GM19035 (cell line): ENCODE data around the gene FSIP1.

Experiments
- ATAC-seq: cut with Tn5 transposase; IDR thresholded peaks from one replicate; pipeline ENCODE4 v1.9.1; 2021; ENCODE audit not compliant: unreplicated experiment

Gene FSIP1

GRCh38 chr15:39792844-39793335 is 10.2 kb upstream of the FSIP1 start:
- ATAC-seq, result no peak

GRCh38 chr15:39792025-39792843 is 9.6 kb upstream of the FSIP1 start:
- ATAC-seq, result no peak

- ATAC-seq, result no peak
Observed at GRCh38 chr15:39789736-39790135, 7.1 kb upstream of the FSIP1 start.

- no peak for ATAC-seq
Observed at GRCh38 chr15:39788800-39789565, 6.3 kb upstream of the FSIP1 start.

DNA sequence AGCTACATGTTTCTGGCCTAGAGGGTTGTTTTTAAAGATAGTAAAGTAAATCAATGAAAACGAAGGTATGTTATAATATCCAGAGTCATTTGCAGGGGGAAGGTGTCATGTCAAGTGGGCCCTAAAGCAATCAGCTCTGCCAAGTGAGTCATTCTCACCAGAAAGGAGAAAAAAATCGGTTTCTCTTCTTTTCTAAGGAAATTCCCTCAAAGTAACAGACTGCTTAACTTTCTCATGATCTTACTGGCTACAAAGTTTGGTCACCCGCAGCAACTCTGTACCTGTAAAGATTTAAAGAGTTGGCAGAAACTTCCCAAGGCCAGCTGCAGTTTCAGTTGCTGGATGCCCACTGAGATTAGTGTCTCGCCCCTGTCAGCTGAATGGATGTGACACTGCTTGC is 5.5 kb upstream of the FSIP1 start:
- ATAC-seq, result no peak

DNA sequence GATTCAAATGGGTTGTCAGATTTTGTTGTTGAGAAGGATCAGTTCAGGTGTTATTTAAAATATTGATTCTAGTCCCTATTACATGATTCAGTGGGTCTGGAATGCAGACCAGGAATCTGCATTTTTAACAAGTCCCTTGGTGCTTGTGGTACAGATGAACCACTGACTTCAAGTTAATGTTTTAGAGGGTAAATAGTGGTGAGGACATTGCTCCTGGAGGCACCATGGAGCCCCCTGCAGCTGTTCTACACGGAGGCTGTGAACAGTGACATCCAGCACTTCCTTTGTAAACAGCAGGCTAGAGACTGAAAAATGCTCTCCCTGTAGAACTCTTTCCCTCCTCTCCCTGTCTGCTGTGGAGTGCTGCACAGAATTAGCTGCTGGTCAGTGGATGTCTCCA is 4.8 kb upstream of the FSIP1 start:
- ATAC-seq, result no peak

- ATAC-seq, result no peak
Observed at GRCh38 chr15:39786447-39787056, 3.9 kb upstream of the FSIP1 start.

DNA sequence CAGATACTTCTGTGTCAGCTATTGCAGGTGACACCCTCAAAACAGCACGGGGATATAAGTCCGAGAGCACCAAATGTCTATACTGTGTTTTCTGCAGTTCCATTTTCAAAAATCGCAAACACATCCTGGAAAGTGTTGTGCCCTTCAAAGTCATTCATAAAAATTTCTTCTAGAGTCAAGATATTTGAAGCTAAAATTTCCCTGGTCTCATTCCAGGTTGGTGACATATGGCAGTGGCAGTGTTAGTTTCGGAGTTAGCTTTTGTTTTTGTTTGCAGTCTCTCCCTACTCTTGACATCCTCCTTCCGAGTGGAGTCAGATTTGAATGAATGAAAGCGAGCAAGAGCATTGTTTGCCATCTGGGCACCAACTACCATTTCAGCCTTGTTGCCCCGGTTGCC is 3.2 kb upstream of the FSIP1 start:
- ATAC-seq, result no peak

DNA sequence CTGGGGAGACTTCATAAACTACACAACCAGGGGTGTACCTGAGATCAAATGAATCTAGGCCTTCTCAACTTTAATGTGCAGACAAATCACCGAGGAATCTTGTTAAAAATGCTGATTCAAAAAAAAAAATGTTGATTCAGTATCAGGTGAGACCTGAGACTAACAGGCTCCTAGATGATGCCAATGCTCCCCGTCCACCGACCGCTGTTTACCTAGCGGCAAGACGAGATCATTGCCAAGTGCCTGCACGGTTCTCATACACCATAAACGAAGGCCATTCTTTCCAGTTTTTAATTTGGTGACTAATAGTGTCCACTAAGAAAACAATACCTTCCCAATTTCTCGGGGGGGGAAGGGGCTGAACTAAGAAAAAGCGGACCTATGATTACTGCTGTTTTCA is 2.5 kb upstream of the FSIP1 start:
- no peak for ATAC-seq

DNA sequence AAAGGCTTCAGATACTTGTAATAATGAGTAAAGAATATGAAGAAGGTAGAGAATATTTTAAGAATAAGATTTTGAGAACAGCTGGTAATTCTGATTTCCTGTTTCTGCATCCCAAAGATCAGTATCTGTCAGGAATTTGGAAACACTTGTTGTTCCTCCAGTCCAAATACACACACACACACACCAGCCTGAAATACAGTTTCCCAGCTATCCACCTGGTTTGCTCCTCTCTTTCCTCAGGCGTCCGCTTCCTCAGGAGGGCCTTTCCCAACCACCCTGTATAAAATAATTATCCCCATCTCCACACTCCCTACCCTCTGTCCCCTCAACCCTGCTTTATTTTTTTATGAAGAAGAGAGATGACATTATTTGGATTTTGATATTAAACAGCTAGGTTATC is 2.0 kb upstream of the FSIP1 start:
- no peak for ATAC-seq

DNA sequence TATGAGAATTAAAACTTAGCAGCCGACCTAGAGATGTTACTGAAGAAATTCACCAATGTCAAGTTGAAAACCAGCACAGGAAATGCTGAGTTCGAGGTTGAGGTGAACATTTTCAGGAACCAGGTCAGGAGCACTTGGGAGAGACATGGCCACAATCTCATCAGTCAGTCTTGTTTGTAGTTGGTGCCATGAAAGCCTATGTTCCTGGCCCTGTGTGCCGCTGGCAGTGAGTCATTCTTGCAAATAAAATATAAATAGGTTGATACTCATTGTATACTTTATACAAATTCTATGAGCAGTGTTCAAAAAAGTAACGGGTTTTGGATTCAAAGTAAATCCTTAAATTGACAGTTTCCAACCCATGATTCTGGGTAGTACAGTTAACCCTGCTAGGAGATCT is 1.5 kb upstream of the FSIP1 start:
- ATAC-seq, result no peak

GRCh38 chr15:39783244-39783820 is 691 bp upstream of the FSIP1 start:
- no peak for ATAC-seq

GRCh38 chr15:39781967-39782302 is 706 bp downstream of the FSIP1 start:
- no peak for ATAC-seq

- ATAC-seq, result no peak
Observed at GRCh38 chr15:39781147-39781966, 1.3 kb downstream of the FSIP1 start.

GRCh38 chr15:39778021-39778420 is 4.6 kb downstream of the FSIP1 start:
- no peak for ATAC-seq

GRCh38 chr15:39777496-39777895 is 5.1 kb downstream of the FSIP1 start:
- no peak for ATAC-seq

- ATAC-seq, result no peak
Observed at GRCh38 chr15:39776068-39776467, 6.6 kb downstream of the FSIP1 start.

DNA sequence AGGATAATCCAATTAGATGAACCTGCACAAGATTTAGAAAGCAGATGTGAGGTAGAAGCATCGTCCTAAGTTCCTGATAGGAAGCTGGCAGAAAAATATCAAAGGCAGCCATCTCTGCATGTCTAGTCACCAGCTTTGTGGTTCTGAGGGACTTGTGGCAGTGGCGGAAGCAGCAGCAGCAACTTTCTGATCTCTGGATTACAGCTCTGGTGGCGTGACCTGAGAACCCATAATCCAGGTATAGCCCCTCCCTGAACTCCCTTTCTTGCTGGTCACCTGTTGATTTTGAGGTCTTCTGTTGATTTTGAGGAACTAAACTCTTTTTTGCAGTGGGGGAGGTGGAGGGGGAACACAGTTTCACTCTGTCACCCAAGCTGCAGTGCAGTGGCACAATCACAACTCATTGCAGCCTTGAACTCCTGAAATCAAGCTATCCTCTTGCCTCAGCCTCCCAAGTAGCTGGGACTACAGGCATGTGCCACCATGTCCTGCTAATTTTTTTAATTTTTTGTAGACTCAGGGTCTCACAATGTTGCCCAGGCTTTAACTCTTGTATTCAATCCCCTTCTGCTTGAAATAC is 7.9 kb downstream of the FSIP1 start:
- no peak for ATAC-seq

DNA sequence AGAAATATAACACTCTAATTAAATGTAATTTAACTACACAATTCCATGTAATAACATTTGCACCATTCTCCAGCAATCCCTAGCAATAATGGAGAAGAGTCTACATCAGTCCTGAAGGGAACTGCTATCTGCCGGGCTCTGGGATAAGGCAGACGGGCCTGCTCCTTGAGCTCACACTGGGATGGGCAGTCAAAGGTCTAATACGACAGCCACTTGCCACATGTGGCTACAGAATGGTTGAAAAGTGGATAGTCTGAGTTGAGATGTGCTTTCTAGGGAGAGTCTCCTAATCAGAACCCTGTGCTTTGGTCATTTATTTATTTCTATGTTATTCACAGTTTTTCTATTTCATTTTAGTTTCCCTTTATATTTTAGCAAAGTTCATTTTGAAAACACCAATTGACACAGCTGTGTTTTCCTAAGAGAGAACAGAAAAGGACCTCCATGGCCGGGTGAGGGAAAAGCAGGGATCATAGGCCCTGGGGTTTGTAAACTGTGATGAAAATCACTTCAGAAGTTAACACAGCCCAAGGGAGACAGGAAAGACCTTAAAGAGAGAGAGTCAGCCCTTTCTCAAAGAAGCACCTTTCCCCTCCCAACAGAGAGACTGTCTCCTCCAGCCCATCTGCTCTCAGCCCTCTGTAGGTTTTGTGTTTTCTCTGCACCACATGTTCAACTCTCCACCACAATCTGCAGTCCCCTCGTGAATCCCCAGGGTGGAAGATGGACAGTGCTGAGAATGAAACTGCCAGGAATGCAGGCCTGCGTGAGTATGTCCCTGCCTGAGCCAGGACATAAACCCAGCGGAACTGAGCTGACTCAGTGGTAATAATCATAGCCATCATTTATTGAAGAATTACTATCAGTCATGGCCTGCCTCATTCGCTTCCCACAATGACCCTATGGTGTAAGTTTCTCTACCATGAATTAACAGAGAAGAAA is 11.6 kb downstream of the FSIP1 start:
- ATAC-seq, result no peak
